Stimulated activated CD4-positive, alpha-beta T cell treated with anti-CD3 and anti-CD28 coated beads, TNF-alpha, amount 100 ng/mL, for 24 hours (primary cell): Measurements from ENCODE around the gene KSR1.
"Not testable (repeated sequence)": the region's sequence is repeated elsewhere in the genome, so short reads cannot be mapped to it uniquely, and the experiment has no call there.

Source experiments
- DNase-seq, 3 experiments: peaks; one replicate each; pipeline ENCODE4 v3.0.0-alpha.2; 2020; ENCODE audit warnings: low read depth in 3 of 3

KSR1 gene

GRCh38 chr17:27657620-27658019 lies 201.4 kb downstream of the KSR1 start:
- no peak for DNase-seq

- DNase-seq = no peak
These were observed 203.4 kb downstream of the KSR1 start for GRCh38 chr17:27659683-27660082.

GRCh38 chr17:27660436-27660835 lies 204.2 kb downstream of the KSR1 start:
- no peak for DNase-seq

- no peak for DNase-seq
These were observed 207.8 kb downstream of the KSR1 start for GRCh38 chr17:27663936-27664605.

- no peak for DNase-seq
These were observed 208.3 kb downstream of the KSR1 start for GRCh38 chr17:27664606-27664965.

GRCh38 chr17:27665549-27665948 lies 209.3 kb downstream of the KSR1 start:
- no peak for DNase-seq

GRCh38 chr17:27666270-27666669 lies 210.0 kb downstream of the KSR1 start:
- not testable (repeated sequence) for DNase-seq

GRCh38 chr17:27666831-27667560 lies 210.7 kb downstream of the KSR1 start:
- no peak for DNase-seq

- no peak for DNase-seq
These were observed 211.6 kb downstream of the KSR1 start for GRCh38 chr17:27667656-27668487.

GRCh38 chr17:27668488-27668823 lies 212.2 kb downstream of the KSR1 start:
- no peak for DNase-seq

- DNase-seq = no peak
These were observed 212.9 kb downstream of the KSR1 start for GRCh38 chr17:27669136-27669535.

- no peak for DNase-seq
These were observed 213.6 kb downstream of the KSR1 start for GRCh38 chr17:27669850-27670249.

- no peak for DNase-seq
These were observed 214.7 kb downstream of the KSR1 start for GRCh38 chr17:27670791-27671590.

- DNase-seq = no peak
These were observed 215.3 kb downstream of the KSR1 start for GRCh38 chr17:27671591-27671910.

GRCh38 chr17:27671977-27672480 lies 215.8 kb downstream of the KSR1 start:
- not testable (repeated sequence) for DNase-seq

GRCh38 chr17:27674335-27674734 lies 218.1 kb downstream of the KSR1 start:
- DNase-seq = no peak
